ENCODE results near the gene PHLPP2.

The PHLPP2 gene

DNA sequence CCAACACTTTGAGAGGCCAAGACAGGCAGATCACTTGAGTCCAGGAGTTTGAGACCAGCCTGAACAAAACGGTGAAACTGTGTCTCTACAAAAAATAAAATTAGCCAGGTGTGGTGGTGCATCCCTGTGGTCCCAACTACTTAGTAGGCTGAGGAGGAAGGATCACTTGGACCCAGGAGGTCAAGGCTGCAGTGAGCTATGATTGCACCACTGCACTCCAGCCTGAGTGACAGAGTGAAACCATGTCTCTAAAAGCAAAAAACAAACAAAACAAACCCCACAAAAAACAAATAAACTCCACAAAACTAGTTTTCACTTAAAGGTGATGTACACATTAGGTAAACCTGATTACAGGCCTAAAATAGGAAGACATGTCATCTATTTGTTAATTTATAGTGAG lies 58.2 kb downstream of the PHLPP2 start:
- ATAC-seq = no peak
- no peak for TF ChIP-seq ZNF8 (CRISPR knock-in tag; IDR thresholded peaks at IDR 0.05)
- TF ChIP-seq ARNTL (CRISPR knock-in tag; IDR thresholded peaks at IDR 0.05; ENCODE audit: borderline replicate concordance, low read depth) = no peak
- no peak for TF ChIP-seq ZFP3 (CRISPR knock-in tag; IDR thresholded peaks at IDR 0.05)
- TF ChIP-seq, protein P1, sequence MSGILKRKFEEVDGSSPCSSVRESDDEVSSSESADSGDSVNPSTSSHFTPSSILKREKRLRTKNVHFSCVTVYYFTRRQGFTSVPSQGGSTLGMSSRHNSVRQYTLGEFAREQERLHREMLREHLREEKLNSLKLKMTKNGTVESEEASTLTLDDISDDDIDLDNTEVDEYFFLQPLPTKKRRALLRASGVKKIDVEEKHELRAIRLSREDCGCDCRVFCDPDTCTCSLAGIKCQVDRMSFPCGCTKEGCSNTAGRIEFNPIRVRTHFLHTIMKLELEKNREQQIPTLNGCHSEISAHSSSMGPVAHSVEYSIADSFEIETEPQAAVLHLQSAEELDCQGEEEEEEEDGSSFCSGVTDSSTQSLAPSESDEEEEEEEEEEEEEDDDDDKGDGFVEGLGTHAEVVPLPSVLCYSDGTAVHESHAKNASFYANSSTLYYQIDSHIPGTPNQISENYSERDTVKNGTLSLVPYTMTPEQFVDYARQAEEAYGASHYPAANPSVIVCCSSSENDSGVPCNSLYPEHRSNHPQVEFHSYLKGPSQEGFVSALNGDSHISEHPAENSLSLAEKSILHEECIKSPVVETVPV (CRISPR knock-in tag; IDR thresholded peaks at IDR 0.05) = no peak
- TF ChIP-seq OSR1 (CRISPR knock-in tag; IDR thresholded peaks at IDR 0.05) = no peak
- no peak for TF ChIP-seq BACH2 (CRISPR knock-in tag; IDR thresholded peaks at IDR 0.05; ENCODE audit: borderline replicate concordance)
- no peak for TF ChIP-seq ESRRG (CRISPR knock-in tag; IDR thresholded peaks at IDR 0.05)
- no peak for TF ChIP-seq CREB5 (CRISPR knock-in tag; IDR thresholded peaks at IDR 0.05; ENCODE audit: low read depth)
- TF ChIP-seq, protein P2, sequence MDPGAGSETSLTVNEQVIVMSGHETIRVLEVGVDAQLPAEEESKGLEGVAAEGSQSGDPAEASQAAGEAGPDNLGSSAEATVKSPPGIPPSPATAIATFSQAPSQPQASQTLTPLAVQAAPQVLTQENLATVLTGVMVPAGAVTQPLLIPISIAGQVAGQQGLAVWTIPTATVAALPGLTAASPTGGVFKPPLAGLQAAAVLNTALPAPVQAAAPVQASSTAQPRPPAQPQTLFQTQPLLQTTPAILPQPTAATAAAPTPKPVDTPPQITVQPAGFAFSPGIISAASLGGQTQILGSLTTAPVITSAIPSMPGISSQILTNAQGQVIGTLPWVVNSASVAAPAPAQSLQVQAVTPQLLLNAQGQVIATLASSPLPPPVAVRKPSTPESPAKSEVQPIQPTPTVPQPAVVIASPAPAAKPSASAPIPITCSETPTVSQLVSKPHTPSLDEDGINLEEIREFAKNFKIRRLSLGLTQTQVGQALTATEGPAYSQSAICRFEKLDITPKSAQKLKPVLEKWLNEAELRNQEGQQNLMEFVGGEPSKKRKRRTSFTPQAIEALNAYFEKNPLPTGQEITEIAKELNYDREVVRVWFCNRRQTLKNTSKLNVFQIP (CRISPR knock-in tag; IDR thresholded peaks at IDR 0.05; ENCODE audit: borderline replicate concordance, low read depth) = no peak
- TF ChIP-seq TOX (CRISPR knock-in tag; IDR thresholded peaks at IDR 0.05; ENCODE audit: borderline replicate concordance) = no peak
- no peak for TF ChIP-seq ZC3H10 (CRISPR knock-in tag; IDR thresholded peaks at IDR 0.05)
- TF ChIP-seq ISL1 (CRISPR knock-in tag; IDR thresholded peaks at IDR 0.05) = no peak
- no peak for TF ChIP-seq ZNF70 (CRISPR knock-in tag; IDR thresholded peaks at IDR 0.05)
- TF ChIP-seq CSDC2 (CRISPR knock-in tag; IDR thresholded peaks at IDR 0.05) = no peak

- ATAC-seq = no peak
- TF ChIP-seq ZNF565 (CRISPR knock-in tag; conservative IDR thresholded peaks at IDR 0.05; ENCODE audit: low read depth) (no peak), ESRRG (CRISPR knock-in tag; IDR thresholded peaks at IDR 0.05) (no peak), TSHZ2 (CRISPR knock-in tag; IDR thresholded peaks at IDR 0.05) (no peak), BACH2 (CRISPR knock-in tag; IDR thresholded peaks at IDR 0.05; ENCODE audit: borderline replicate concordance) (no peak), SNAI2 (CRISPR knock-in tag; IDR thresholded peaks at IDR 0.05) (no peak), GLIS3 (CRISPR knock-in tag; IDR thresholded peaks at IDR 0.05) (no peak), TOX (CRISPR knock-in tag; IDR thresholded peaks at IDR 0.05; ENCODE audit: borderline replicate concordance) (no peak), OSR1 (CRISPR knock-in tag; IDR thresholded peaks at IDR 0.05) (no peak), PPARA (CRISPR knock-in tag; IDR thresholded peaks at IDR 0.05; ENCODE audit: borderline replicate concordance) (no peak)
These were observed 65.0 kb downstream of the PHLPP2 start for GRCh38 chr16:71659471-71659870.

GRCh38 chr16:71658771-71659170 lies 65.7 kb downstream of the PHLPP2 start:
- no peak for ATAC-seq
- TF ChIP-seq PPARA (CRISPR knock-in tag; IDR thresholded peaks at IDR 0.05; ENCODE audit: borderline replicate concordance) = no peak
- TF ChIP-seq RARB (CRISPR knock-in tag; IDR thresholded peaks at IDR 0.05) = no peak
- no peak for TF ChIP-seq ZNF70 (CRISPR knock-in tag; IDR thresholded peaks at IDR 0.05)
- no peak for TF ChIP-seq ESRRG (CRISPR knock-in tag; IDR thresholded peaks at IDR 0.05)
- TF ChIP-seq TCF4 (CRISPR knock-in tag; IDR thresholded peaks at IDR 0.05; ENCODE audit: borderline replicate concordance) = no peak
- no peak for TF ChIP-seq TSHZ2 (CRISPR knock-in tag; IDR thresholded peaks at IDR 0.05)
- TF ChIP-seq ISL1 (CRISPR knock-in tag; IDR thresholded peaks at IDR 0.05) = no peak
- TF ChIP-seq OSR1 (CRISPR knock-in tag; IDR thresholded peaks at IDR 0.05) = no peak
- no peak for TF ChIP-seq ZFP3 (CRISPR knock-in tag; IDR thresholded peaks at IDR 0.05)
- TF ChIP-seq ZFP30 (CRISPR knock-in tag; IDR thresholded peaks at IDR 0.05) = no peak
- no peak for TF ChIP-seq SNAI2 (CRISPR knock-in tag; IDR thresholded peaks at IDR 0.05)
